Endothelial cell of umbilical vein (primary cell): ENCODE results near the gene TRDN. TPM values are rescaled to one million over a fixed set of nuclear protein-coding genes. Genes with fewer than 3 reads are reported as not detected.

ENCODE experiments used
- BruUV-seq: library from RNA; stranded (reverse); fragments of 400-500 nt; replicated peaks from 2 replicates; lab custom pipeline; 2021; lab: Mats Ljungman, UMichigan
- CTCF ChIA-PET: fragments of 300-600, 350-600 bp; sonication (Branson Sonifier 250); formaldehyde crosslinking; loops from one replicate; lab custom pipeline; 2021; ENCODE audit warnings: antibody characterized with exemption, inconsistent platforms; lab: Charles Lee
- POLR2A ChIA-PET: fragments of 300-600, 350-600 bp; sonication (Branson Sonifier 250); formaldehyde crosslinking; loops from one replicate; lab custom pipeline; 2021; ENCODE audit warnings: antibody characterized with exemption, inconsistent platforms; lab: Charles Lee
- DNase-seq: peaks from one replicate; pipeline ENCODE4 v3.0.0-alpha.2; 2011; ENCODE audit warnings: low read depth, low spot score
- FAIRE-seq: peaks from 2 replicates; lab custom pipeline; 2011; peaks lifted over from hg19 to GRCh38; lab: Jason Lieb, UNC
- H2AFZ ChIP-seq: 2 replicates; pipeline ENCODE4 v1.6.0; 2012; ENCODE audit warnings: low read depth, low read length, control low read depth, inconsistent platforms
- H3K27ac ChIP-seq: 2 replicates; pipeline ENCODE4 v1.5.1; 2011; ENCODE audit warnings: low read depth, mild to moderate bottlenecking, control low read depth, low read length, moderate library complexity; ENCODE audit not compliant: insufficient read depth
- H3K27me3 ChIP-seq, 2 experiments: 2 replicates each; pipeline versions ENCODE4 v1.6.0 to v1.6.1; 2011; ENCODE audit warnings: low read length in 2 of 2, mixed read lengths in 1 of 2; ENCODE audit not compliant: control insufficient read depth in 2 of 2, insufficient read depth in 2 of 2
- H3K36me3 ChIP-seq, 2 experiments: 2 replicates in 1 of 2; 3 replicates in 1 of 2; pipeline ENCODE4 v1.5.1; 2011; ENCODE audit warnings: low read length in 2 of 2, mild to moderate bottlenecking in 1 of 2, moderate library complexity in 1 of 2; ENCODE audit not compliant: control insufficient read depth in 2 of 2, insufficient read depth in 2 of 2; ENCODE audit errors: extremely low read depth in 1 of 2
- H3K4me1 ChIP-seq: 3 replicates; pipeline ENCODE4 v1.5.1; 2011; ENCODE audit warnings: mild to moderate bottlenecking, low read length; ENCODE audit not compliant: control insufficient read depth, insufficient read depth; ENCODE audit errors: extremely low read depth
- H3K4me2 ChIP-seq: 2 replicates; pipeline ENCODE4 v1.6.1; 2011; ENCODE audit warnings: low read length, control low read depth, mixed read lengths; ENCODE audit not compliant: insufficient read depth
- H3K4me3 ChIP-seq, 3 experiments: fragments of 200-600 bp in 1 of 3; sonication (generic), shearing (Covaris generic) in 1 of 3; replicated peaks in 1 of 3; 2 replicates each; pipeline ENCODE4 v1.5.1; 2011 to 2016; ENCODE audit warnings: control low read depth in 3 of 3, low read length in 3 of 3, mild to moderate bottlenecking in 2 of 3, inconsistent platforms in 1 of 3, low read depth in 1 of 3, moderate library complexity in 1 of 3; ENCODE audit not compliant: insufficient read depth in 1 of 3
- H3K79me2 ChIP-seq: 2 replicates; pipeline ENCODE4 v1.6.0; 2012; ENCODE audit warnings: low read length, inconsistent platforms; ENCODE audit not compliant: control insufficient read depth, insufficient read depth
- H3K9ac ChIP-seq: replicated peaks from 2 replicates; pipeline ENCODE3; 2011; ENCODE audit warnings: low read length, control low read depth; ENCODE audit not compliant: insufficient read depth; ENCODE audit errors: extremely low read depth
- H3K9me1 ChIP-seq: replicated peaks from 3 replicates; pipeline ENCODE4 v1.6.0; 2011; ENCODE audit warnings: mild to moderate bottlenecking, low read length; ENCODE audit not compliant: control insufficient read depth, insufficient read depth; ENCODE audit errors: extremely low read depth
- H3K9me3 ChIP-seq: replicated peaks from 2 replicates; pipeline ENCODE4 v1.5.1; 2012; ENCODE audit warnings: low read length, inconsistent platforms; ENCODE audit not compliant: control insufficient read depth, insufficient read depth
- H4K20me1 ChIP-seq: replicated peaks from 2 replicates; pipeline ENCODE3; 2011; ENCODE audit warnings: mild to moderate bottlenecking, low read length; ENCODE audit not compliant: control insufficient read depth, insufficient read depth; ENCODE audit errors: extremely low read depth
- CTCF ChIP-seq, 2 donors: IDR thresholded peaks; 1 replicate in 1 of 2; 2 replicates in 1 of 2; pipeline ENCODE4 v1.5.1; 2011; ENCODE audit warnings: low read length in 2 of 2, mild to moderate bottlenecking in 2 of 2, moderate library complexity in 2 of 2, control low read depth in 1 of 2, inconsistent platforms in 1 of 2, low read depth in 1 of 2; ENCODE audit not compliant: insufficient read depth in 1 of 2; ENCODE audit errors: extremely low read depth in 1 of 2
- EZH2 ChIP-seq: IDR thresholded peaks from 2 replicates; pipeline ENCODE4 v1.6.1; 2012; ENCODE audit warnings: borderline replicate concordance, low read depth, mild to moderate bottlenecking, moderate library complexity, low read length, inconsistent platforms; ENCODE audit not compliant: severe bottlenecking
- FOS ChIP-seq: IDR thresholded peaks from 2 replicates; pipeline ENCODE4 v1.6.1; 2011; ENCODE audit warnings: mild to moderate bottlenecking, low read length, moderate library complexity, borderline replicate concordance; ENCODE audit not compliant: insufficient read depth
- GATA2 ChIP-seq: IDR thresholded peaks from 2 replicates; pipeline ENCODE4 v1.7.0; 2011; ENCODE audit warnings: low read depth, mild to moderate bottlenecking, moderate library complexity, mixed read lengths, low read length; ENCODE audit not compliant: insufficient read length, insufficient read depth
- JUN ChIP-seq: IDR thresholded peaks from 2 replicates; pipeline ENCODE4 v1.6.1; 2011; ENCODE audit warnings: borderline replicate concordance, low read depth; ENCODE audit not compliant: insufficient read length, insufficient read depth
- MAX ChIP-seq: IDR thresholded peaks from 2 replicates; pipeline ENCODE4 v1.6.1; 2011; ENCODE audit not compliant: insufficient read depth, insufficient read length
- MYC ChIP-seq: IDR thresholded peaks from one replicate; pipeline ENCODE4 v1.6.1; 2011; ENCODE audit warnings: mild to moderate bottlenecking, low read depth, low read length
- POLR2A ChIP-seq: IDR thresholded peaks from 2 replicates; pipeline ENCODE4 v1.6.1; 2012; ENCODE audit warnings: low read depth, mild to moderate bottlenecking, control low read depth, low read length
- POLR2AphosphoS5 ChIP-seq: IDR thresholded peaks from 2 replicates; pipeline ENCODE4 v1.6.1; 2012; ENCODE audit warnings: low read depth, mild to moderate bottlenecking, control low read depth, low read length, moderate library complexity; ENCODE audit not compliant: insufficient read depth
- dilution Hi-C: fragments of 300-500 bp; cut with MboI; formaldehyde crosslinking; loops from one replicate; pipeline ENCODE4 v1.15.0; 2019; ENCODE audit warnings: low sequenced_read_pairs; ENCODE audit not compliant: extremely low pct_ligation_motif_present
- intact Hi-C: fragments of 100-400 bp; cut with micrococcal nuclease; formaldehyde crosslinking; loops from one replicate; pipeline ENCODE4 v1.10.0; 2022
- polyA plus RNA-seq, 4 experiments: library from polyadenylated mRNA; depleted of rRNA in 3 of 4; stranded (reverse) in 3 of 4; unstranded in 1 of 4; fragments of >200 nt; gene quantifications; 2 replicates each; pipeline versions ENCODE4 v1.2.1 to v1.2.3, GENCODE V29; 2011 to 2012; ENCODE audit warnings: missing spikeins in 1 of 4
- total RNA-seq: library from RNA; stranded (reverse); gene quantifications from 2 replicates; pipeline ENCODE4 v1.2.3, GENCODE V29; 2021

Gene TRDN
- total and polyA plus RNA-seq, 2 donors (not counting 3 experiments of a cell fraction or from before 2014, with no cell fraction given): not detected

GRCh38 chr6:123533862-123534648 is 102.7 kb downstream of the TRDN start:
- H3K4me3 ChIP-seq: no peak overlapping the region
- no peak overlapping the region for H3K27ac ChIP-seq
- H3K9me3 ChIP-seq: no peaks in the 10 kb centered on the region
- no peaks in the 10 kb centered on the region for H3K79me2 ChIP-seq
- intact Hi-C loops (no loop called here), dilution Hi-C loops (no loop called here)
- DNase-seq (no peak), FAIRE-seq (no peak)
- no peak overlapping the region for H3K9ac ChIP-seq
- no peak for TF ChIP-seq JUN
- no peak for TF ChIP-seq POLR2AphosphoS5
- TF ChIP-seq GATA2: no peak
- no peak for TF ChIP-seq MYC
- TF ChIP-seq POLR2A: no peak
- TF ChIP-seq MAX: no peak
- TF ChIP-seq FOS: no peak
- TF ChIP-seq EZH2: no peak
- no peak for TF ChIP-seq CTCF (IDR thresholded peaks at IDR 0.05; ENCODE audit: extremely low read depth in 1 of 2, insufficient read depth in 1 of 2, low read depth in 1 of 2, low read length in 2 of 2)
- H3K4me2 ChIP-seq: no peak overlapping the region
- no peaks in the 10 kb centered on the region for H3K36me3 ChIP-seq
- H3K4me1 ChIP-seq: no peaks in the 10 kb centered on the region
- H3K27me3 ChIP-seq: peaks cover 7 to 8% of the 10 kb centered on the region in 2 experiments
- no peaks in the 10 kb centered on the region for H4K20me1 ChIP-seq
- BruUV-seq: no TSS peak
- no peak overlapping the region for H2AFZ ChIP-seq
- no peaks in the 10 kb centered on the region for H3K9me1 ChIP-seq
- POLR2A ChIA-PET: no interaction called here
- CTCF ChIA-PET: no interaction called here
